K562 (cell line): ENCODE data around the gene CROCC2. TPM values are rescaled to one million over a fixed set of nuclear protein-coding genes. Genes with fewer than 3 reads are reported as not detected.

Source experiments
- ATAC-seq: fragments of 200-7000 bp; cut with Tn5 transposase; 3 replicates; pipeline ENCODE4 v1.9.1; 2020; ENCODE audit warnings: moderate library complexity
- BruUV-seq: library from RNA; stranded (reverse); fragments of 400-500 nt; replicated peaks from 2 replicates; lab custom pipeline; 2021; lab: Mats Ljungman, UMichigan
- CTCF ChIA-PET: fragments of 300-600 bp; formaldehyde crosslinking; extraction: SDS; loops from one replicate; lab custom pipeline; 2021; ENCODE audit warnings: low intra/inter-chr PET ratio; lab: Yijun Ruan, JAX
- POLR2A ChIA-PET: fragments of 300-600, 350-650 bp; sonication (Branson Sonifier 250); formaldehyde crosslinking; extraction: SDS; loops from one replicate; lab custom pipeline; 2021; ENCODE audit warnings: antibody characterized with exemption, inconsistent platforms; lab: Yijun Ruan, JAX
- DNase-seq, 4 experiments: peaks; one replicate each; pipeline versions ENCODE4 v3.0.0 to v3.0.0-alpha.2; 2011 to 2018; ENCODE audit warnings: low spot score in 3 of 4, mixed read lengths in 3 of 4; ENCODE audit errors: extremely low read depth in 1 of 4
- FAIRE-seq: peaks from 2 replicates; lab custom pipeline; 2011; peaks lifted over from hg19 to GRCh38; lab: Jason Lieb, UNC
- H2AFZ ChIP-seq: 2 replicates; pipeline ENCODE4 v1.6.0; 2011; ENCODE audit warnings: low read depth, low read length, control low read depth, inconsistent platforms
- H3K27ac ChIP-seq: fragments of 200-600 bp; 3 replicates; pipeline ENCODE4 v1.8.0; 2011; ENCODE audit warnings: low read depth, mild to moderate bottlenecking, control low read depth, inconsistent platforms, low read length, moderate library complexity, mixed read lengths; ENCODE audit errors: extremely low read depth
- H3K27me3 ChIP-seq, 2 experiments: fragments of 300-600 bp in 1 of 2; 2 replicates in 1 of 2; 3 replicates in 1 of 2; pipeline versions ENCODE4 v1.6.0 to v1.8.0; 2011; ENCODE audit warnings: inconsistent platforms in 2 of 2, low read length in 2 of 2, mild to moderate bottlenecking in 1 of 2, mixed read lengths in 1 of 2, moderate library complexity in 1 of 2; ENCODE audit not compliant: control insufficient read depth in 2 of 2, insufficient read depth in 2 of 2
- H3K36me3 ChIP-seq: fragments of 300-600 bp; 3 replicates; pipeline ENCODE4 v1.8.0; 2011; ENCODE audit warnings: mild to moderate bottlenecking, low read length, inconsistent platforms; ENCODE audit not compliant: control insufficient read depth, insufficient read depth
- H3K4me1 ChIP-seq, 2 experiments: fragments of 200-600 bp in 1 of 2; replicated peaks in 1 of 2; 2 replicates in 1 of 2; 3 replicates in 1 of 2; pipeline versions ENCODE4 v1.5.1 to v1.8.0; 2011; ENCODE audit warnings: inconsistent platforms in 2 of 2, low read length in 2 of 2, mild to moderate bottlenecking in 1 of 2, mixed read lengths in 1 of 2, moderate library complexity in 1 of 2; ENCODE audit not compliant: control insufficient read depth in 2 of 2, insufficient read depth in 2 of 2
- H3K4me2 ChIP-seq: 2 replicates; pipeline ENCODE4 v1.6.1; 2011; ENCODE audit warnings: low read length, control low read depth, inconsistent platforms, mixed read lengths; ENCODE audit not compliant: insufficient read depth
- H3K4me3 ChIP-seq: fragments of 200-600 bp; sonication (generic), shearing (Covaris generic); 2 replicates; pipeline ENCODE4 v1.5.1; 2016; ENCODE audit warnings: control low read depth, inconsistent platforms
- H3K79me2 ChIP-seq: fragments of 200-600 bp; 3 replicates; pipeline ENCODE4 v1.8.0; 2011; ENCODE audit warnings: low read length, inconsistent platforms; ENCODE audit not compliant: control insufficient read depth, insufficient read depth
- H3K9ac ChIP-seq, 2 experiments: 2 replicates each; pipeline versions ENCODE4 v1.6.0 to v1.6.1; 2011; ENCODE audit warnings: low read depth in 2 of 2, low read length in 2 of 2, control low read depth in 1 of 2, inconsistent platforms in 1 of 2, mild to moderate bottlenecking in 1 of 2, mixed read lengths in 1 of 2; ENCODE audit not compliant: insufficient read depth in 1 of 2
- H3K9me1 ChIP-seq: one replicate; pipeline ENCODE4 v1.6.0; 2011; ENCODE audit warnings: inconsistent platforms, mild to moderate bottlenecking, low read length, moderate library complexity; ENCODE audit not compliant: control insufficient read depth, insufficient read depth
- H3K9me3 ChIP-seq: replicated peaks from 2 replicates; pipeline ENCODE4 v1.5.1; 2011; ENCODE audit warnings: low read depth, low read length, inconsistent platforms; ENCODE audit not compliant: control insufficient read depth, insufficient read depth
- H4K20me1 ChIP-seq: replicated peaks from 2 replicates; pipeline ENCODE4 v1.6.1; 2011; ENCODE audit warnings: low read length, inconsistent platforms, mixed read lengths; ENCODE audit not compliant: control insufficient read depth, insufficient read depth
- NONO ChIP-seq, 2 experiments: fragments of 200-400 bp in 1 of 2; fragments of 450-650 bp in 1 of 2; formaldehyde crosslinking in 1 of 2; IDR thresholded peaks; 2 replicates each; pipeline ENCODE4 v1.6.1; 2017; ENCODE audit warnings: low read depth in 2 of 2, mild to moderate bottlenecking in 2 of 2, moderate library complexity in 2 of 2, low read length in 1 of 2
- NRF1 ChIP-seq, 2 experiments: fragments of 450-650 bp; IDR thresholded peaks in 1 of 2; conservative IDR thresholded peaks in 1 of 2; 2 replicates each; pipeline ENCODE4 v1.6.1; 2014; ENCODE audit warnings: mild to moderate bottlenecking in 2 of 2
- WGBS: fragments of 100-300 bp; shearing (Covaris generic); methylation state at CpG from one replicate; pipeline ENCODE4 v1.1.6; 2016; ENCODE audit warnings: low coverage, mixed read lengths; ENCODE audit not compliant: insufficient coverage; ENCODE audit errors: missing lambda C conversion rate; 5-methylcytosine and 5-hydroxymethylcytosine counted together
- in situ Hi-C: fragments of 300-500 bp; cut with MboI; formaldehyde crosslinking; loops from 4 replicates; pipeline ENCODE4 v1.15.0; 2018; ENCODE audit warnings: inconsistent platforms, mixed read lengths
- intact Hi-C: fragments of 100-400 bp; cut with micrococcal nuclease; formaldehyde crosslinking; loops from 2 replicates; pipeline ENCODE4 v1.14.2; 2022
- polyA plus RNA-seq, 8 experiments: library from polyadenylated mRNA; depleted of rRNA in 4 of 8; stranded (reverse) in 5 of 8; unstranded in 3 of 8; fragments of >200 nt; fragmentation: Nextera tagmentation in 2 of 8; fragmentation: Illumina TruSeq in 1 of 8; extraction: Ambion mirVana in 2 of 8; extraction: Trizol in 1 of 8; gene quantifications; 2 replicates each; pipeline versions ENCODE4 v1.2.1 to v1.2.3, GENCODE V29; 2011 to 2014; ENCODE audit warnings: inconsistent platforms in 1 of 8, missing spikeins in 1 of 8
- total RNA-seq, 7 experiments: library from RNA; depleted of rRNA in 6 of 7; stranded (reverse); fragments of >200 nt in 6 of 7; fragmentation: Illumina TruSeq in 2 of 7; extraction: Trizol in 2 of 7; gene quantifications; 2 replicates each; pipeline versions ENCODE4 v1.2.1 to v1.2.3, GENCODE V29; 2011 to 2021; ENCODE audit warnings: low replicate concordance in 1 of 7

CROCC2 gene
- total and polyA plus RNA-seq, 9 of the 15 experiments (the other 6 are each of a cell fraction or from before 2014, with no cell fraction given), result not detected

DNA sequence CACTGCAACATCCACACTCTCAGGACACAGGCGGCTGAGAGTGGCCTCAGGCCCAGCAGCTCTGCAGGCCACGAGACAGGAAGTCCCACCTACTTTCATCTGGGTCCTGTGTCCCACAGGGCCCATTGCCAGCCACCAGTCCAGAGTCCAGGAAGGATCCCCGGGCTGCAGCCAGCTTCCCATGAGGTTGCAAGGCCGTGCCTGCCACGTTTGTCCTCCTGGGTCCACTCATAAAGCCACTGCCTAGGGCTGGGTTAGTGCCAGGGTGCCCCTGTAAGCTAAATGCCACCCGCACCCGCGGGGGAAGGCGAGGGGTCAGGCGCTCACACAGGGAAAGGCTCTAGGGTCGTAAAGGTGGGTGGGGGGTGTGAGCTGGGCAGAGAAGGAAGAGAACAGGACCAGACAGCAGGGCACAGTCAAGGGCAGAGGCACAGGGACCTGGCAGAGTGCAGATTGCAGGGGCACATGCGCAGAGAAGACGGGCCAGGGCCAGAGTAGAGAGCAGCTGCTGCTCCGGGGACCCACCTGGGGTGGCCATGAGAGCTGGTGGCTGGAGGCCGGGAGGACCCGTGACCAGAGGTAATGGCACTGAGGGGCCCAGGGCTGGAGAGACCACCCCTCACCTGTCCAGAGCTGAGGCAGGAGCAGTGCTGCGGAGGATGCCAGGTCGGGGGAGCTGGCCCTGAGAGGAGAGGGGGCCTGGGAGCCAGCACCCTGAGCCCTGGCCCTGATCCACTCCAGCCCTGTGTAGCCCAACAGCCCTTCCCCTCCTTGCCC, 29.5 kb upstream of the CROCC2 start:
- no peak overlapping the region for H3K4me2 ChIP-seq
- ChIA-PET CTCF (no interaction called here), POLR2A (no interaction called here)
- no peak overlapping the region for H3K27ac ChIP-seq
- no peaks in the 10 kb centered on the region for H4K20me1 ChIP-seq
- H3K27me3 ChIP-seq, result peaks cover 3 to 56% of the 10 kb centered on the region in 2 experiments; a peak in 3 of 5 replicates
- H3K36me3 ChIP-seq, result no peaks in the 10 kb centered on the region
- no TSS peak for BruUV-seq
- H3K9ac ChIP-seq, result no peak overlapping the region
- in situ Hi-C loops (no loop called here), intact Hi-C loops (no loop called here)
- no peaks in the 10 kb centered on the region for H3K9me1 ChIP-seq
- DNase-seq, result no peak
- H3K4me1 ChIP-seq, result no peaks in the 10 kb centered on the region; a peak in 2 of 5 replicates
- TF ChIP-seq NONO (IDR thresholded peaks at IDR 0.05; ENCODE audit: low read depth in 2 of 2, low read length in 1 of 2) (no peak), NRF1 (conservative IDR thresholded peaks at IDR 0.05 in 1 of 2, IDR thresholded peaks at IDR 0.05 in 1 of 2) (peak; percentile 14 to 23; a peak in 1 of 4 replicates)
- FAIRE-seq, result no peak
- H3K4me3 ChIP-seq, result no peak overlapping the region
- no peaks in the 10 kb centered on the region for H3K79me2 ChIP-seq
- no peak for ATAC-seq
- 0% methylated on average over 5 of the region's 18 CpGs for WGBS
- H3K9me3 ChIP-seq, result no peaks in the 10 kb centered on the region
- no peak overlapping the region for H2AFZ ChIP-seq
